Measurements from ENCODE around the gene KREMEN2. TPM values are rescaled to one million over a fixed set of nuclear protein-coding genes. Genes with fewer than 3 reads are reported as not detected.

Gene KREMEN2
- total RNA-seq, 1 donor from 2014 or later = 8.0 TPM

DNA sequence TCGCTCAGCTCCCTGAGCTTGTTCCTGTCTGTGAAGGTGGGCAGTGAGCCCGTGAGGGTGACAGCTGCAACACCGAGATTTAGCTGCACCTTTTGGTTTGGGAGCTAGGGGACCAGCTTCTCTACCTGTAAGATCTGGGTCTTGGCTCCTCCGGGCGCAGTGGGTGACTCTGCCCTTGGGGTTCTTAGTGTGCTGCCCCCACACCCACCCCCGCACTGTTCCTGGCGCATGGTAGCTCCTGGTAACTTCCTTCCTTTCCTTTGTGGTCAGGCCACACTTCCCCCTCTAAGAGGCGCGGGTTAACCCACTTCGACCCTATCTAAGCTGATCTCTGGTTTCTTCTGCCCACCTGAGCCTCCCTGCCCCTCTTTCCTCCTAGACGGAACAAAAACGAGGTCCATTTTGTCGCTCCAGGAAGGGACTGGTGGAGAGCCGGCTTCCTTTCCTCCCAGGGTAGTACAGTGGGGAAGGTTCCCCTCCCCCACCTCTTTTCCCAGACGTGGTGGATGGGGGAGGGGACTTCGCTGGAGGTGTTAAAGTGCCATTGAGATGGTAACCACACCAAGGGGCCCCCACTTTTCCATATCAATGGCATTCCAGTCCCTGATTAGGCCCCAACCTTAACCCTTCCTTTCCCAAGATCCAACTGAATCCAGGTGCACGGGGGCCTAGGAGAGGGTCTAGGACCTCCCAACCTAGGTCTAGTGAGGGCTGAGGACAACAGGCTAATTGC lies 44.0 kb downstream of the KREMEN2 start:
- no peaks in the 10 kb centered on the region for H3K36me3 ChIP-seq (ENCODE audit: insufficient read depth, low read length)
- H3K27me3 ChIP-seq (ENCODE audit: insufficient read depth, low read length) = peaks cover 42% of the 10 kb centered on the region
- no peak overlapping the region for H2AFZ ChIP-seq (ENCODE audit: low read depth, low read length)
- Mint-ChIP-seq H3K4me1 (ENCODE audit: low read depth, unreplicated experiment) (peaks cover 17% of the 10 kb centered on the region), H3K36me3 (ENCODE audit: low read depth, unreplicated experiment) (no peaks in the 10 kb centered on the region), H3K27me3 (ENCODE audit: low read depth, unreplicated experiment) (peaks cover 2% of the 10 kb centered on the region), H3K4me3 (ENCODE audit: unreplicated experiment) (peak overlapping the region; percentile 65), H3K9me3 (ENCODE audit: unreplicated experiment) (no peaks in the 10 kb centered on the region), H3K27ac (ENCODE audit: unreplicated experiment) (peak overlapping the region; percentile 47)
- H3K4me2 ChIP-seq (ENCODE audit: low read length) = no peak overlapping the region
- H3K79me2 ChIP-seq (ENCODE audit: insufficient read depth, low read length) = no peaks in the 10 kb centered on the region
- no peaks in the 10 kb centered on the region for H3K9me3 ChIP-seq (ENCODE audit: insufficient read depth, low read depth, low read length)
- peaks cover 5% of the 10 kb centered on the region for H4K20me1 ChIP-seq (ENCODE audit: insufficient read depth, low read length)
- peaks cover 18% of the 10 kb centered on the region for H3K4me1 ChIP-seq (ENCODE audit: insufficient read depth, low read length)
- no peak for FAIRE-seq
- H3K27ac ChIP-seq (ENCODE audit: low read depth, low read length) = no peak overlapping the region
- H3K9ac ChIP-seq (ENCODE audit: low read length) = no peak overlapping the region
- no peak overlapping the region for H3K4me3 ChIP-seq (ENCODE audit: insufficient read depth, low read depth, low read length)
- no peak for TF ChIP-seq CTCF (IDR thresholded peaks at IDR 0.05; ENCODE audit: insufficient read depth, low read depth, low read length)
- no peak for TF ChIP-seq EZH2 (IDR thresholded peaks at IDR 0.05; ENCODE audit: insufficient read depth, low read length)
- DNase-seq (ENCODE audit: low read depth) = no peak

DNA sequence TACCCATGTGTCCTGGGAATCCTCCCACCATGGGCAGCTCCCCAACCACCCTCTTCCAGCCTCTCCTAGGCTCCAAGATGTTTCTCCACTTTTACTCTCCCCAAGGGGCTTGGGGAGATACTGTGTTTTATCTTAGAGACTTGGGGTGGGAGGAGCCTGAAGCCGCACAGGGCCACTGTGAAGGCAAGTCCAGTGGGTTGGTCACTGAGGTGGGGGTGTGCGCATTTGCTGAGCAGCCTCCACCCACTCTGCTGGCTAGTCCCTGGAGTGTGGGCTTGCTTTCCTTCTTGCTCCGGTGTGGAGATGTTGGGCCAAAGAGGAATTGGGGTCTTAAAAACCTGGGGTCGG lies 44.6 kb downstream of the KREMEN2 start:
- H3K27ac Mint-ChIP-seq (ENCODE audit: unreplicated experiment) = no peak overlapping the region
- no peak overlapping the region for H3K4me2 ChIP-seq (ENCODE audit: low read length)
- H3K4me1 ChIP-seq (ENCODE audit: insufficient read depth, low read length) = peaks cover 22% of the 10 kb centered on the region

More for the DNA sequence above, 44.6 kb downstream of the KREMEN2 start:
- Mint-ChIP-seq H3K27me3 (ENCODE audit: low read depth, unreplicated experiment) (peaks cover 2% of the 10 kb centered on the region), H3K4me1 (ENCODE audit: low read depth, unreplicated experiment) (peaks cover 17% of the 10 kb centered on the region), H3K9me3 (ENCODE audit: unreplicated experiment) (no peaks in the 10 kb centered on the region), H3K4me3 (ENCODE audit: unreplicated experiment) (peak overlapping the region; percentile 65), H3K36me3 (ENCODE audit: low read depth, unreplicated experiment) (no peaks in the 10 kb centered on the region)
- H4K20me1 ChIP-seq (ENCODE audit: insufficient read depth, low read length) = peaks cover 5% of the 10 kb centered on the region
- H3K36me3 ChIP-seq (ENCODE audit: insufficient read depth, low read length) = no peaks in the 10 kb centered on the region
- no peak overlapping the region for H3K4me3 ChIP-seq (ENCODE audit: insufficient read depth, low read depth, low read length)
- DNase-seq (ENCODE audit: low read depth) = no peak
- no peak overlapping the region for H2AFZ ChIP-seq (ENCODE audit: low read depth, low read length)
- H3K79me2 ChIP-seq (ENCODE audit: insufficient read depth, low read length) = no peaks in the 10 kb centered on the region
- H3K27me3 ChIP-seq (ENCODE audit: insufficient read depth, low read length) = peaks cover 47% of the 10 kb centered on the region
- FAIRE-seq = no peak
- no peaks in the 10 kb centered on the region for H3K9me3 ChIP-seq (ENCODE audit: insufficient read depth, low read depth, low read length)
- no peak overlapping the region for H3K27ac ChIP-seq (ENCODE audit: low read depth, low read length)
- no peak for TF ChIP-seq EZH2 (IDR thresholded peaks at IDR 0.05; ENCODE audit: insufficient read depth, low read length)
- no peak for TF ChIP-seq CTCF (IDR thresholded peaks at IDR 0.05; ENCODE audit: insufficient read depth, low read depth, low read length)
- H3K9ac ChIP-seq (ENCODE audit: low read length) = no peak overlapping the region
